Keratinocyte (primary cell): ENCODE measurements around the gene MAP3K5. TPM values are rescaled to one million over a fixed set of nuclear protein-coding genes. Genes with fewer than 3 reads are reported as not detected.

Experiments
- DNase-seq: peaks from one replicate; pipeline ENCODE4 v3.0.0-alpha.2; 2011; ENCODE audit warnings: low read depth, missing footprints, low spot score
- FAIRE-seq: peaks from 2 replicates; lab custom pipeline; 2011; peaks lifted over from hg19 to GRCh38; lab: Jason Lieb, UNC
- H2AFZ ChIP-seq: 2 replicates; pipeline ENCODE4 v1.6.0; 2012; ENCODE audit warnings: low read length, control low read depth, inconsistent platforms; ENCODE audit not compliant: control insufficient read depth
- H3K27ac ChIP-seq: 2 replicates; pipeline ENCODE4 v1.5.1; 2011; ENCODE audit warnings: low read length; ENCODE audit not compliant: control insufficient read depth, insufficient read depth
- H3K27me3 ChIP-seq: 3 replicates; pipeline ENCODE4 v1.6.0; 2011; ENCODE audit warnings: low read length; ENCODE audit not compliant: control insufficient read depth, insufficient read depth; ENCODE audit errors: extremely low read depth
- H3K36me3 ChIP-seq, 2 experiments: 2 replicates in 1 of 2; 3 replicates in 1 of 2; pipeline ENCODE4 v1.5.1; 2011; ENCODE audit warnings: low read length in 2 of 2, mild to moderate bottlenecking in 1 of 2; ENCODE audit not compliant: control insufficient read depth in 2 of 2, insufficient read depth in 2 of 2; ENCODE audit errors: extremely low read depth in 1 of 2
- H3K4me1 ChIP-seq: 3 replicates; pipeline ENCODE4 v1.5.1; 2011; ENCODE audit warnings: low read length; ENCODE audit not compliant: control insufficient read depth, insufficient read depth; ENCODE audit errors: extremely low read depth
- H3K4me2 ChIP-seq: 3 replicates; pipeline ENCODE4 v1.6.0; 2011; ENCODE audit warnings: low read depth, low read length; ENCODE audit not compliant: control insufficient read depth, insufficient read depth; ENCODE audit errors: extremely low read depth
- H3K4me3 ChIP-seq, 3 experiments: fragments of 200-600 bp in 1 of 3; sonication (generic) in 1 of 3; 2 replicates in 2 of 3; 3 replicates in 1 of 3; pipeline ENCODE4 v1.5.1; 2011 to 2016; ENCODE audit warnings: low read length in 3 of 3, mild to moderate bottlenecking in 3 of 3, control low read depth in 2 of 3, inconsistent platforms in 1 of 3, low read depth in 1 of 3, mixed read lengths in 1 of 3, mixed run types in 1 of 3, moderate library complexity in 1 of 3; ENCODE audit not compliant: control insufficient read depth in 2 of 3, insufficient read depth in 2 of 3; ENCODE audit errors: extremely low read depth in 1 of 3
- H3K79me2 ChIP-seq: 2 replicates; pipeline ENCODE4 v1.6.0; 2012; ENCODE audit warnings: low read length; ENCODE audit not compliant: control insufficient read depth, insufficient read depth
- H3K9ac ChIP-seq: 3 replicates; pipeline ENCODE4 v1.6.0; 2011; ENCODE audit warnings: low read length; ENCODE audit not compliant: control insufficient read depth, insufficient read depth; ENCODE audit errors: extremely low read depth
- H3K9me1 ChIP-seq: 3 replicates; pipeline ENCODE4 v1.6.0; 2011; ENCODE audit warnings: low read length; ENCODE audit not compliant: control insufficient read depth, insufficient read depth; ENCODE audit errors: extremely low read depth
- H3K9me3 ChIP-seq: 2 replicates; pipeline ENCODE4 v1.5.1; 2012; ENCODE audit warnings: low read depth, low read length; ENCODE audit not compliant: control insufficient read depth
- H4K20me1 ChIP-seq: 3 replicates; pipeline ENCODE4 v1.6.0; 2011; ENCODE audit warnings: low read length; ENCODE audit not compliant: control insufficient read depth, insufficient read depth; ENCODE audit errors: extremely low read depth
- EZH2 ChIP-seq: IDR thresholded peaks from one replicate; pipeline ENCODE4 v1.6.1; 2012; ENCODE audit warnings: inconsistent platforms, mild to moderate bottlenecking, low read length, moderate library complexity
- dilution Hi-C: fragments of 300-500 bp; cut with MboI; formaldehyde crosslinking; loops from one replicate; pipeline ENCODE4 v1.7.0; 2020; ENCODE audit warnings: low sequenced_read_pairs; ENCODE audit not compliant: extremely low pct_ligation_motif_present
- polyA plus RNA-seq, 5 experiments: library from polyadenylated mRNA; depleted of rRNA in 3 of 5; stranded (reverse) in 3 of 5; stranded (forward) in 1 of 5; unstranded in 1 of 5; fragments of >200 nt; gene quantifications; 1 replicate in 1 of 5; 2 replicates in 3 of 5; 3 replicates in 1 of 5; pipeline versions ENCODE4 v1.2.1 to v1.2.3, GENCODE V29; 2011 to 2012; ENCODE audit warnings: missing spikeins in 2 of 5, low read depth in 1 of 5, low replicate concordance in 1 of 5
- TF ChIP-seq, protein P1 (sequence below), 3 experiments: IDR thresholded peaks in 1 of 3; conservative IDR thresholded peaks in 1 of 3; optimal IDR thresholded peaks in 1 of 3; 2 replicates in 2 of 3; 3 replicates in 1 of 3; pipeline versions ENCODE3 to v1.5.1; 2011; ENCODE audit warnings: low read length in 3 of 3, mild to moderate bottlenecking in 3 of 3, moderate library complexity in 2 of 3, control low read depth in 1 of 3, inconsistent platforms in 1 of 3; ENCODE audit not compliant: insufficient read depth in 2 of 3; ENCODE audit errors: extremely low read depth in 1 of 3

The MAP3K5 gene
- polyA plus RNA-seq, 1 donor (not counting 4 experiments of a cell fraction or from before 2014, with no cell fraction given): 3.4 TPM

DNA sequence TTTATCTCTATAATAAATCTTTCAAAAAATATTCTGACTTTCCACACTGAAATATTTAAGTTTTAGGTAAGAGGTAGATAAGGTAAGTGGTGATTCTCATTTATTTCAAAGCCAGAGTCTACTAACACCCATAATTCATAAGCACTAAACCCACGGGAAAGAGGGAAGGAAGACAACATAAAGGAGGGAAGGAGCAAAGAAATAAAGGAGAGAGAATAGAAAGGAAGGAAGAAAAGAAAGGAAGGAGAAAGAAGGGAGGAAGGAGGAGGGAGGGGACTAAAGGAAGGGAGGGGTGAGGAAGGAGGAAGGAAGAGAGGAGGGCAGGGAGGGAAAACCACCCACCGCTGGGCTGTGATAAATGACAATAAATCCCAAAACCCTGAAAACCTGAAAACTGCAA is 25.2 kb downstream of the MAP3K5 start:
- dilution Hi-C loops: no loop called here

DNA sequence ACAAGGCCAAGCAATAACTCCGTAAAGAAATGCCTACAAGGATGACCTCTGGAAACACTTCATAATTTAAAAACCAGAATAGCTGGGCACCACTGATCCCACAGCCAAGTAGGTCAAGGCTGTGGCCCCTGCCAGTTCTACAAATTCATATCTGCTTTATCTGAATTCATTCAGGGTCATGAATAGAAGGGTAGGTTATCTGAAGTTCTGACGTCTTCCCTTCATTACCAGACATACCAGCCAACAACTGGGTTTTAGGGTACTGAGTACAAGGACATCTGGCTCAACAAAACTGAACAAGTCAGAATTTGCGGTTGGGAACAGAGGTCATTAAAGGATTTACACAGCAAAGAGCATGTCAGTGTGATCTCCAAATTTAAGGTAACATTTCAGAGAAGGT is 26.0 kb downstream of the MAP3K5 start:
- H3K9ac ChIP-seq: no peak overlapping the region
- no peaks in the 10 kb centered on the region for H3K27me3 ChIP-seq
- H3K9me3 ChIP-seq: no peaks in the 10 kb centered on the region
- dilution Hi-C loops: no loop called here
- H2AFZ ChIP-seq: no peak overlapping the region
- peaks cover 14% of the 10 kb centered on the region for H3K4me1 ChIP-seq
- H3K9me1 ChIP-seq: no peaks in the 10 kb centered on the region
- no peak overlapping the region for H3K4me2 ChIP-seq
- DNase-seq (no peak), FAIRE-seq (no peak)
- H3K79me2 ChIP-seq: peaks cover 1% of the 10 kb centered on the region
- TF ChIP-seq, protein P1, sequence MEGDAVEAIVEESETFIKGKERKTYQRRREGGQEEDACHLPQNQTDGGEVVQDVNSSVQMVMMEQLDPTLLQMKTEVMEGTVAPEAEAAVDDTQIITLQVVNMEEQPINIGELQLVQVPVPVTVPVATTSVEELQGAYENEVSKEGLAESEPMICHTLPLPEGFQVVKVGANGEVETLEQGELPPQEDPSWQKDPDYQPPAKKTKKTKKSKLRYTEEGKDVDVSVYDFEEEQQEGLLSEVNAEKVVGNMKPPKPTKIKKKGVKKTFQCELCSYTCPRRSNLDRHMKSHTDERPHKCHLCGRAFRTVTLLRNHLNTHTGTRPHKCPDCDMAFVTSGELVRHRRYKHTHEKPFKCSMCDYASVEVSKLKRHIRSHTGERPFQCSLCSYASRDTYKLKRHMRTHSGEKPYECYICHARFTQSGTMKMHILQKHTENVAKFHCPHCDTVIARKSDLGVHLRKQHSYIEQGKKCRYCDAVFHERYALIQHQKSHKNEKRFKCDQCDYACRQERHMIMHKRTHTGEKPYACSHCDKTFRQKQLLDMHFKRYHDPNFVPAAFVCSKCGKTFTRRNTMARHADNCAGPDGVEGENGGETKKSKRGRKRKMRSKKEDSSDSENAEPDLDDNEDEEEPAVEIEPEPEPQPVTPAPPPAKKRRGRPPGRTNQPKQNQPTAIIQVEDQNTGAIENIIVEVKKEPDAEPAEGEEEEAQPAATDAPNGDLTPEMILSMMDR (optimal IDR thresholded peaks at IDR 0.05 in 1 of 3, IDR thresholded peaks at IDR 0.05 in 1 of 3, conservative IDR thresholded peaks at IDR 0.05 in 1 of 3; ENCODE audit: extremely low read depth in 1 of 3, insufficient read depth in 2 of 3, low read length in 3 of 3): no peak
- TF ChIP-seq EZH2: no peak
- H4K20me1 ChIP-seq: peaks cover 2% of the 10 kb centered on the region
- H3K4me3 ChIP-seq: no peak overlapping the region
- H3K36me3 ChIP-seq: no peaks in the 10 kb centered on the region
- H3K27ac ChIP-seq: no peak overlapping the region

More for the DNA sequence above, 25.2 kb downstream of the MAP3K5 start:
- H3K36me3 ChIP-seq: no peaks in the 10 kb centered on the region
- H3K27me3 ChIP-seq: no peaks in the 10 kb centered on the region
- H3K9me3 ChIP-seq: no peaks in the 10 kb centered on the region
- TF ChIP-seq EZH2: no peak
- TF ChIP-seq, protein P1 (optimal IDR thresholded peaks at IDR 0.05 in 1 of 3, IDR thresholded peaks at IDR 0.05 in 1 of 3, conservative IDR thresholded peaks at IDR 0.05 in 1 of 3; ENCODE audit: extremely low read depth in 1 of 3, insufficient read depth in 2 of 3, low read length in 3 of 3): no peak
- H3K9ac ChIP-seq: no peak overlapping the region
- H2AFZ ChIP-seq: no peak overlapping the region
- DNase-seq: no peak
- H3K4me1 ChIP-seq: peaks cover 7% of the 10 kb centered on the region
- H3K4me3 ChIP-seq: no peak overlapping the region
- H3K4me2 ChIP-seq: no peak overlapping the region
- H4K20me1 ChIP-seq: peaks cover 2% of the 10 kb centered on the region
- no peak for FAIRE-seq
- peaks cover 1% of the 10 kb centered on the region for H3K79me2 ChIP-seq
- H3K27ac ChIP-seq: no peak overlapping the region
- H3K9me1 ChIP-seq: no peaks in the 10 kb centered on the region
